Subcutaneous abdominal adipose tissue (tissue), 5 donors: ENCODE measurements around the gene CAPN12.

Source experiments
- H3K27ac ChIP-seq: one replicate; pipeline ENCODE4 v1.7.0; 2013; ENCODE audit warnings: low read depth, mild to moderate bottlenecking, inconsistent platforms, low read length, moderate library complexity
- H3K27me3 ChIP-seq, 5 donors: one replicate each; pipeline ENCODE4 v1.7.0; 2013; ENCODE audit warnings: low read length in 5 of 5, inconsistent platforms in 1 of 5; ENCODE audit not compliant: control insufficient read depth in 5 of 5, insufficient read depth in 4 of 5
- H3K36me3 ChIP-seq, 5 donors: one replicate each; pipeline ENCODE4 v1.7.0; 2013; ENCODE audit warnings: low read length in 5 of 5; ENCODE audit not compliant: control insufficient read depth in 5 of 5, insufficient read depth in 5 of 5
- H3K4me1 ChIP-seq, 5 donors: one replicate each; pipeline ENCODE4 v1.7.0; 2013; ENCODE audit warnings: low read length in 5 of 5, mild to moderate bottlenecking in 3 of 5, moderate library complexity in 1 of 5; ENCODE audit not compliant: control insufficient read depth in 5 of 5, insufficient read depth in 5 of 5
- H3K4me3 ChIP-seq, 5 donors: one replicate each; pipeline ENCODE4 v1.7.0; 2013; ENCODE audit warnings: low read length in 5 of 5, low read depth in 1 of 5
- H3K9ac ChIP-seq, 5 donors: one replicate each; pipeline ENCODE4 v1.7.0; 2013; ENCODE audit warnings: low read length in 5 of 5, mild to moderate bottlenecking in 4 of 5, moderate library complexity in 3 of 5
- H3K9me3 ChIP-seq, 5 donors: one replicate each; pipeline ENCODE4 v1.7.0; 2013; ENCODE audit warnings: low read length in 5 of 5; ENCODE audit not compliant: control insufficient read depth in 5 of 5
- donor health status: healthy.
- donor health status: healthy.
- donor health status: healthy.
- donor health status: healthy.
- donor health status: healthy.

Gene CAPN12

DNA sequence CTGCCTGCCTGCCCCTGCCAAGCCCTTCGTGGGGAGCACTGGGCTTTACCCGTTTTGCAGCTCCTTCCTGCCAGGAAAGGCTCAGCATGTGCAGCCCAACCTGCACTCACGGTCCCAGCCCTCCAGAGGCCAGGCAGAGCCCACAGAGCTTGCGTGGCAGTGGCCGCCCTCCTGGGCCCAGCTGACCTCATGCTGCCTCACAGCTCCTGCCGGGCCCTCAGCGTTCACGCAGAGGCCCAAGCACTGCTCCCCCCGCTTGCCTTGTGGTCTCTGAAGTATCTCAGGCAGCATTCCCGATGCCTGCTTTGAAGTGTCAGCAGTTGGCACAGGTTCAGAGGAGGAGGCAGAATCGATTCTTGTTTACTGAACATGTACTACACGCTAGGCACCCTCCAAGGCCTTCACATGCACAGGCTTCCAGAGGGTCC, 32.5 kb downstream of the CAPN12 start:
- no peaks in the 10 kb centered on the region for H3K9me3 ChIP-seq
- peaks cover 13 to 70% (median 69%) of the 10 kb centered on the region in 5 donors for H3K4me1 ChIP-seq
- no peaks in the 10 kb centered on the region for H3K27me3 ChIP-seq
- H3K27ac ChIP-seq = no peak overlapping the region
- no peak overlapping the region for H3K9ac ChIP-seq
- no peak overlapping the region for H3K4me3 ChIP-seq
- peaks cover 0 to 98% (median 91%) of the 10 kb centered on the region in 5 donors for H3K36me3 ChIP-seq

DNA sequence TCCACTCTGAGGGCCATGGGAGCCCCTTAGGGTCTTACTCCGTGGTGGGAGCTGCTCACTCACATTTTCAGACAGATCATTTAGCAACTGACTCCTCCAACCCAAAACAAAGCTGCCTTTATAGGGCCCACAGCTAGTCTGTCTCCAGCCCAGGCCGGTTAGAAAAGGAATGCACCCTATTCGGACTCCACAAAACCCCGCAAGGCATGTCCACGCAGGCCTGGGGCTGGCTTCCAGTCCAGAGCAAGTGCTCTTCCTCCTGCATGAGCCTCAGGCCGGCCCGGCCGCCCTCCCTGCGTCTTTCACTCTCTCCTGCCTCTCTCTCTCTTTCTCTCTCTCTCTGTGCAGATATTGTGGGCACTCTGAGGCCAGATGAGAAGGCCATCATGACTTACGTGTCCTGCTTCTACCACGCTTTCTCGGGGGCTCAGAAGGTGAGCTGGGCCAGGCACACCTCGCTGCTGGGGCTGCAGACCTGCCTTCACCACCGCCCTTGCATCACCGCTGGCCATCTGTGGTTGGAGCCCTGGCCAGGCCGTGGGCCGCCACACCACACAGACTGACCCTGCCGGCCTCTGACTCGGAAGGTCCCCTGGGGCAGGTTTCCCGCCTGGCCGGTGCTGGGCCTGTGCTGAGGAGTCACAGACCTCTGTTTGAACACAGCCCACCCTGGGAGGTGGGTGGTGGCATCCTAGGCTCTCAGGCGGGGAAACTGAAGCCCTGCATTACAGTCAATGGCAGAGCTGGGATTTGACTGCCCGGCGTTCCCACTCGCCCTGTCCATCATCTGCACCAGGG, 33.1 kb downstream of the CAPN12 start:
- Histone ChIP-seq H3K27me3 (no peaks in the 10 kb centered on the region), H3K36me3 (peaks cover 0 to 98% (median 91%) of the 10 kb centered on the region in 5 donors), H3K9me3 (no peaks in the 10 kb centered on the region), H3K27ac (no peak overlapping the region), H3K9ac (peak overlapping the region in 1 of 5 donors; percentile 35), H3K4me1 (peaks cover 13 to 76% (median 72%) of the 10 kb centered on the region in 5 donors), H3K4me3 (no peak overlapping the region)

DNA sequence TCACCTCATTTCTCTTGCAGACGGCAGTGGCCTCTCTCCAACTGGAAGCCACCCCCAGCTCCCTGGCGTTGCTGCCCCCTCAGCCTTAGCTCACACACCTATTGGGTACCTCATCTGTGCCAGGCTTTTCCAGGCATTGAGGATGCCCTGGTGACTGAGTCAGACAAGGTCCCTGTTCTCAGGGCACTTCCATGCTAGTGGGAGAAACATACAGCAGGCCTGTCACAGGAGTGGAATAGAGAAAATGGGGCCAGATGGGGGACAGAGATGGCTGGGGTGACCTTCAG, 33.9 kb downstream of the CAPN12 start:
- Histone ChIP-seq H3K4me1 (peaks cover 13 to 83% (median 77%) of the 10 kb centered on the region in 5 donors), H3K4me3 (no peak overlapping the region), H3K9ac (peak overlapping the region in 1 of 5 donors; percentile 35), H3K36me3 (peaks cover 0 to 100% (median 94%) of the 10 kb centered on the region in 5 donors), H3K27me3 (no peaks in the 10 kb centered on the region), H3K27ac (no peak overlapping the region), H3K9me3 (no peaks in the 10 kb centered on the region)

DNA sequence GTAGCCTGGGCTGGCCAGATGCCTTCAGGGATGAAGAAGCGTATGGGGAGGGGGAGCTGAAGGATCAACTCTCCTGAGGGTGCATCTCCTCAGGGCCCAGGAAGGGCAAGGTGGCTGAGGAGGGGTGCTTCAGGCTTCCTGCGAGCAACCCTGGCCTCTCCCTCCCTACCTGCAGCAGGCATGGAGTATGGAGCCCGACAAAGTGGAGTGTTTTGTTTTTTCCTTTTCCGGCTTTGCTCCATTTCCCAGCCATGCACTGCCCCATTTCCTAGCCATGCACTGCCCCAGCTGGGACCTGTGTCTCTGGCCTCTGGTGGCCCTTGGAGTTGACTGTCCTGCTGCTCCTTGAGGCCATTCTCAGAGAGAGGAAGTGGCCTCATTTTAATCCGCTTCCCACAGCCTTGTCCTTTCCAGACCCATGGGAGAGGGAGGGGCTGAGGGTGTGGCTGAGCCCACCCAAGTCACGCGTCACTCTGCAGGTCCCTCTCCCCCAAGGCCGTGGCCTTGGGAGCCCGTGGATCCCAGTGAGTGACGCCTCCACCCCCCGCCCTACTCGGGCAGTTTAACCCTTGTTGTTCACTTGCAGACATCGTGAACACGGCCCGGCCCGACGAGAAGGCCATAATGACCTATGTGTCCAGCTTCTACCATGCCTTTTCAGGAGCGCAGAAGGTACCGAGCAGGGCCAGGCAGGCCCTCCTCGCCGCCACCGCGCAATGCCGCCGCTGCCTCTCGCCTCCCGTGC, 34.4 kb downstream of the CAPN12 start:
- no peak overlapping the region for H3K9ac ChIP-seq
- peaks cover 0 to 100% (median 98%) of the 10 kb centered on the region in 5 donors for H3K36me3 ChIP-seq

GRCh38 chr19:38709119-38709518, 35.2 kb downstream of the CAPN12 start:
- Histone ChIP-seq H3K4me3 (no peak overlapping the region), H3K9me3 (no peaks in the 10 kb centered on the region), H3K9ac (no peak overlapping the region), H3K27ac (no peak overlapping the region), H3K4me1 (peaks cover 13 to 91% (median 77%) of the 10 kb centered on the region in 5 donors), H3K36me3 (peaks cover 0 to 100% (median 97%) of the 10 kb centered on the region in 5 donors), H3K27me3 (no peaks in the 10 kb centered on the region)

More for the DNA sequence above, 34.4 kb downstream of the CAPN12 start:
- Histone ChIP-seq H3K9me3 (no peaks in the 10 kb centered on the region), H3K27ac (no peak overlapping the region), H3K4me1 (peaks cover 13 to 88% (median 77%) of the 10 kb centered on the region in 5 donors), H3K27me3 (no peaks in the 10 kb centered on the region), H3K4me3 (no peak overlapping the region)

GRCh38 chr19:38708413-38709024, 35.8 kb downstream of the CAPN12 start:
- Histone ChIP-seq H3K9me3 (no peaks in the 10 kb centered on the region), H3K27me3 (no peaks in the 10 kb centered on the region), H3K27ac (peak overlapping the region; percentile 17), H3K4me1 (peaks cover 13 to 90% (median 75%) of the 10 kb centered on the region in 5 donors), H3K9ac (peak overlapping the region in 1 of 5 donors; percentile 7), H3K4me3 (no peak overlapping the region), H3K36me3 (peaks cover 0 to 100% (median 97%) of the 10 kb centered on the region in 5 donors)

DNA sequence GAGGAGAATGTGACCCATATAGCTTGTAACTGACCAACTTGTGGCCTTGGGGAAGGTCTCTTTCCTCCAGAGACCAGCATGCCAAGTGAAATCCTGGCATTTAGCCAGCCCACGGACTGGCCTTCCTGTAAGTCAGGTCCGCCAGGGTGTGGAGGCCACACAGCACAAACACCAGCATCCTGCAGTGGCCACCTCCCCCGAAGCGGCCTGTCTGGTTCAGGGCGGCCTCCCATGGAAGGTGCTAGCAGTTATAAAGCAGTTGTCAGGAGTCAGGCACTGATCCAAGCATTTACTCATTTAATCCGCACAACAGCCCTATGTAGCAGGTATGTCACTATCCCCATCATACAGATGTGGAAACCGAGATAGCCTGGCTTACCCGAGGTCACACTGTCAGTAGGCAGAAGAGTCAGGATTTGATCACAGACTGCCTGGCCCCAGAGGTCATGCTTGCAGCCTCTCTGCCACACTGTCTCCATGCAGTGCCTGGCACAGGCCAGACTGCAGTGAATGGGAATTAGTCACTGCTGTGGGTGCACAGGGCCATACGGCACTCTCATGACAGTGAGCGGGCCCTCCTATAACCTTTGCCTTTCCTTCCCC, 36.7 kb downstream of the CAPN12 start:
- no peak overlapping the region for H3K4me3 ChIP-seq
- peaks cover 11 to 81% (median 66%) of the 10 kb centered on the region in 5 donors for H3K4me1 ChIP-seq
- peak overlapping the region in 1 of 5 donors; percentile 7 for H3K9ac ChIP-seq
- peak overlapping the region; percentile 17 for H3K27ac ChIP-seq
- no peaks in the 10 kb centered on the region for H3K9me3 ChIP-seq
- peaks cover 0 to 99% (median 95%) of the 10 kb centered on the region in 5 donors for H3K36me3 ChIP-seq
- H3K27me3 ChIP-seq = no peaks in the 10 kb centered on the region

- Histone ChIP-seq H3K27ac (no peak overlapping the region), H3K27me3 (no peaks in the 10 kb centered on the region), H3K9ac (no peak overlapping the region), H3K9me3 (no peaks in the 10 kb centered on the region), H3K4me3 (no peak overlapping the region), H3K36me3 (peaks cover 0 to 99% (median 97%) of the 10 kb centered on the region in 5 donors), H3K4me1 (peaks cover 11 to 75% (median 60%) of the 10 kb centered on the region in 5 donors)
These were observed 37.3 kb downstream of the CAPN12 start for GRCh38 chr19:38706792-38707511.
